NCI-H2107 treated with DMSO at 0.1 percent for 48 hours (cell line): ENCODE results near the gene PALM.
"Not testable (repeated sequence)": the region's sequence is repeated elsewhere in the genome, so short reads cannot be mapped to it uniquely, and the experiment has no call there.

Experiments used
- DNase-seq: peaks from one replicate; lab custom pipeline; 2025; ENCODE audit not compliant: unreplicated experiment; lab: John Stamatoyannopoulos, UW

PALM gene

DNA sequence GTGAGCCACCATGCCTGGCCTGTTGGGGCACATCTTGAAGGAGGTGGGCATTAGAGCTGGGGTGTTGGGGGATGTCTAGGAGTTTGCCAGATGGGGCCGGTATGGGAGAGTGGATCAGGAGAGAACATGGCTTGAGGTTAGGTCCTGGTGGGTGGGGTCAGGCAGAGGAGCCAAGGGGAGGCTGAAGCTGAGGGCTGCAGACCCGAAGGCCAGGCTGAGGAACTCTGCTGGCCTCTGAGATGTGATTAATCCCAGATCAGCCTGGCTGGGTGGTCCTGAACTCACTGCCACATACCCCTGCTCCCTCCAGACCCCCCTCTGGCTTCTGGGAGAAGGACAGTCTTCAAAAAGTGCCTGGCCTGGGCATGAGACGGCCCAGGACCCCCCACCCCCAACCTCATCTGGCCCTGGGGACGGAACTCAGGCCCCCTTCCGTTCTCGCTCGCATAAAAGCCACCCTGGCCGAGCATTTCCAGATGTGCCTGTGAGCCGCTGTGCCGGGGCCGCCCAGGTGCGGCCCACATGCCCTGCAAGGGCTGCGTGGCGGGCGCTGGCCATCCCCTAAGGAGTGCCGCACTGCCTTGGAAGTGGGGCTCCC, 29.8 kb upstream of the PALM start:
- no peak for DNase-seq

DNA sequence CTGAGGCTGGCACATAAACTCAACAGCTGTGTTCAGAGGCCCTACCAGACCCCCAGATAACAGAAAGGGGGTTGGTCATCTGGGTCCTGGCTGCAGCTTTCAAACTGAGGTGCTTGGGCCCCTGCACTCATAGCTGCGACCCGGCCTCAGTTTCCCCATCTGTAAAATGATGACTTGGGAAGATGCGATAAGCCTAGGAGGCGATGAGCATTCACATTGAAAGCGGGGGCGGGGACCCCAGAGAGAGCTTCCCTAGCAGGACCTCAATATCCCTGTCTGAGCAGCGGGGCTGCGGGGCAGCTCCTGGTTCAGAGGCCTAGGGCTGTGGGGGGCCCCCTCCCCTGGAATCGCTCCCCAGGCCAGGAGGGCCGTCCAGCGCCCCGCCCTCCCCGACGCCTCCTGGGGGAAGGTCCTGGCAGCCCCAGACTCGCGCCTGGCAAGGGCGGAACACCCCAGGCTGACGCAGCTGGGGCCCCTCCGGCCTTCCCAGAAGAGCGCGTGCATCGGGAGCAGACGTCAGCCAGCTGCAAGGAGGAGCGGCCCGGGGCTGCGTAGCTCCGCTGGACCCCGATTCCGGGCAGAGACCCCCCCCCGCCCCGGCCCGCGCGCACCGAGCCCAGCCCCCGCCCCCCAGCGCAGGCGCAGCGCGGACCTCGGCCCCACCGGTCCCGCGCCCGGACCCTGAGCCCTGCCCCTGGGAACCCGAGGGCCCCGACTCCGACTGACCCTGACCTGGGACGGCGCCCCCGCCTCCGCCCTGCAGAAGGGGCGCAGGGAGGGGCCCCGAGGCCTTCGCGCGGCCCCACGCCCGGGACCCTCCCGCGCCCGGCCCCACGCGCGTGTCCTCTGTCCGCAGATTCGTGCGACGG, 29.1 kb upstream of the PALM start:
- no peak for DNase-seq

DNA sequence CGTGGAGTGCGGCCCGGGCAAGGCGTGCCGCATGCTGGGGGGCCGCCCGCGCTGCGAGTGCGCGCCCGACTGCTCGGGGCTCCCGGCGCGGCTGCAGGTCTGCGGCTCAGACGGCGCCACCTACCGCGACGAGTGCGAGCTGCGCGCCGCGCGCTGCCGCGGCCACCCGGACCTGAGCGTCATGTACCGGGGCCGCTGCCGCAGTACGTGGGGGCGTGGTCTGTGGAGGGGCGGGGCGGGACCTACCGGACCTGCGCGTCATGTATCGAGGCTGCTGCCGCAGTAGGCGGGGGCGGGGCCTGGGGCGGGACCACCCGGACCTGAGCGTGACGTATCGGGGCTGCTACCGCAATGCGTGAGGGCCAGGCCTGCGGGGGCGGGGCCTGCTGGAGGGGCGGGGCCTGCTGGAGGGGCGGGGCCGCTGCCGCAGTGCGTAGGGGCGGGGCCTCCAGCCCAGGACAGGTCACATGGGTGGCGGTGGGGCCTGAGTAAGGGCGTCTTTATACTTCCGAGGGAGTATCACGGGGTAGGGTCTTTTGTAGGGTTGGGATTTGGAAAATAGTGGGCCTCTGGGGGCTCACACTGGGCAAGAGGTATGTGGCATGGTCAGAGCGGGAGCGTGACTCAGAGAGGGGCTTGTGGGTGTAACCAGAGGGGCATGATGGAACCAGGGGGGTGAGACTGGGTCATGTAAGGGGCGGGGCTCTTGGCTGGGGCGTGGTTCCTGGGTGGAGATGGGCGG, 28.3 kb upstream of the PALM start:
- peak; percentile 68 for DNase-seq

DNA sequence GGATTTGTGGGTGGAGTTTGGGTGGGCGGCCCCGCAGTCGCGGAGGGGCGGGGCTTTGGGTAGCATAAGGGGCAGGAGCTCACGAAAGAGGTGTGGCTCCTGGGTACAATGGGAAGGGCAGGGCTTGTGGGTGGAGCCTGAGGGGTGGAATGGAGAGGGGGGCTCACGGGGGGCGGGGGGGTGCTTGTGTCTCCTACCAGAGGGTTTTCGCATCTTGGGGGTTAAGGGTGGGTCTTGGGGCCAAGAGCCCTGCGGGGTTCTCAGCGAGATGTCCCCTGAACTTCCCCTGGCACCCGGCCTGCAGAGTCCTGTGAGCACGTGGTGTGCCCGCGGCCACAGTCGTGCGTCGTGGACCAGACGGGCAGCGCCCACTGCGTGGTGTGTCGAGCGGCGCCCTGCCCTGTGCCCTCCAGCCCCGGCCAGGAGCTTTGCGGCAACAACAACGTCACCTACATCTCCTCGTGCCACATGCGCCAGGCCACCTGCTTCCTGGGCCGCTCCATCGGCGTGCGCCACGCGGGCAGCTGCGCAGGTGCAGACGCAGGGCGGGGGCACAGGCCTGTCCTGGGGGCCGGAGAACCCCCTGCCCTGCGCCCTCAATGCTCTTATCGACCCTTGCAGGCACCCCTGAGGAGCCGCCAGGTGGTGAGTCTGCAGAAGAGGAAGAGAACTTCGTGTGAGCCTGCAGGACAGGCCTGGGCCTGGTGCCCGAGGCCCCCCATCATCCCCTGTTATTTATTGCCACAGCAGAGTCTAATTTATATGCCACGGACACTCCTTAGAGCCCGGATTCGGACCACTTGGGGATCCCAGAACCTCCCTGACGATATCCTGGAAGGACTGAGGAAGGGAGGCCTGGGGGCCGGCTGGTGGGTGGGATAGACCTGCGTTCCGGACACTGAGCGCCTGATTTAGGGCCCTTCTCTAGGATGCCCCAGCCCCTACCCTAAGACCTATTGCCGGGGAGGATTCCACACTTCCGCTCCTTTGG, 27.4 kb upstream of the PALM start:
- DNase-seq, result no peak

DNA sequence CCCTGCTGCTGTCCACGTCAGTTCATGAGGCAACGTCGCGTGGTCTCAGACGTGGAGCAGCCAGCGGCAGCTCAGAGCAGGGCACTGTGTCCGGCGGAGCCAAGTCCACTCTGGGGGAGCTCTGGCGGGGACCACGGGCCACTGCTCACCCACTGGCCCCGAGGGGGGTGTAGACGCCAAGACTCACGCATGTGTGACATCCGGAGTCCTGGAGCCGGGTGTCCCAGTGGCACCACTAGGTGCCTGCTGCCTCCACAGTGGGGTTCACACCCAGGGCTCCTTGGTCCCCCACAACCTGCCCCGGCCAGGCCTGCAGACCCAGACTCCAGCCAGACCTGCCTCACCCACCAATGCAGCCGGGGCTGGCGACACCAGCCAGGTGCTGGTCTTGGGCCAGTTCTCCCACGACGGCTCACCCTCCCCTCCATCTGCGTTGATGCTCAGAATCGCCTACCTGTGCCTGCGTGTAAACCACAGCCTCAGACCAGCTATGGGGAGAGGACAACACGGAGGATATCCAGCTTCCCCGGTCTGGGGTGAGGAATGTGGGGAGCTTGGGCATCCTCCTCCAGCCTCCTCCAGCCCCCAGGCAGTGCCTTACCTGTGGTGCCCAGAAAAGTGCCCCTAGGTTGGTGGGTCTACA, 25.9 kb upstream of the PALM start:
- DNase-seq, result no peak

DNA sequence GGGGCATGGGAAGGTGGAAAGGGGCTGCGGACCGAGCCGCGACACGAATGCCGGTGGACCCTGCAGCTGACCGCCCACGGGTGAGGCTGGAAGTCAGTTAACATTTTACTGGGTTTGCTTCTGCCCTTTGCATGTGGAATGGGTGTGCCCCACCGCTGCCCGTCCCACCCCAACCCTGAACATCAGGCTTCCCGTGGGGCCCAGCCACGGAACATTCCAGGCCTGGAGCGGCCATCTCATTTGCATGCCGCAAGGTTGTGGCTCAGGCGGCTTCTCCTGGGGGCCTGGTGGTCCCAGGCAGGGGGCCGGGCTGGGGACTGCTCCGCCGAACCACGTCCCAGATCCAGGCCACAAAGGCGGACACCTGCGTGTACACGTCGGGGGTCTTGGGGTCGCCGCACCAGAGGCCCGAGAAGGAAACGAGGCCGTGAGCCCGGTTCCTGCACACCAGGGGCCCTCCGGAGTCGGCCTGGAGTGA, 23.2 kb upstream of the PALM start:
- no peak for DNase-seq

DNA sequence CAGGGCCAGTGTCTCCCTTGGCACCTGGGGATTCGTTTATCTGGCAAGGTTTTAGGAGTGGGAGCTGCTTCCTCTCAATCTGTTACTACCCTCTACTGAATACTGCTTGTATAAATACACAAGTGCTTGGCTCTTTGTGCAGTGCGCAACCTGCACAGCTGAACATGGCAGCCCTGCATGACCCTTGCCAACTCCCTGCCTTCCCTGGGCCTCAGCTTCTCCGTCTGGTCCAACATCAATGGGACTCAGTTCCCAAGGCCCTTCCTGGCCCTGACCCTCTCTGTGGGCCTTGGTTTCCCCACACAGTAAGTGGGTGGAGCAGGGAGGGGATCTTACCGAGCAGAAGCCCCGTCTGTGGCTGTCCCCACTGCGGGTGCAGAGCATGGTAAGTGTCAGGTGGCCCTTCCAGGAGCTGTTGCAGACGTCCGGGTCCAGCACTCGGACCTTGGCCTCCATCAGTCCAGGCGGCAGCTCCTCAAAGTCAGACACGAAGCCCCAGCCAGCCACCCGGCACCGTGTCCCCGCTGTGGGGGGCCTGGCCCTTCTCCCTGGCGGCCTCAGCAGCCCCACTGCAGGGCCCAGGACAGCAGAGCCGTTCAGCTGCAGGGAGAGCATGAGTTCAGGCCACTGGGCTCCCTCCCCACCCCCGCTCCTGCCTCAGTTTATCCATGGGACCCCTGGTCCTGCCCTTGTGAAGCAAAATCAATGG, 22.0 kb upstream of the PALM start:
- no peak for DNase-seq

DNA sequence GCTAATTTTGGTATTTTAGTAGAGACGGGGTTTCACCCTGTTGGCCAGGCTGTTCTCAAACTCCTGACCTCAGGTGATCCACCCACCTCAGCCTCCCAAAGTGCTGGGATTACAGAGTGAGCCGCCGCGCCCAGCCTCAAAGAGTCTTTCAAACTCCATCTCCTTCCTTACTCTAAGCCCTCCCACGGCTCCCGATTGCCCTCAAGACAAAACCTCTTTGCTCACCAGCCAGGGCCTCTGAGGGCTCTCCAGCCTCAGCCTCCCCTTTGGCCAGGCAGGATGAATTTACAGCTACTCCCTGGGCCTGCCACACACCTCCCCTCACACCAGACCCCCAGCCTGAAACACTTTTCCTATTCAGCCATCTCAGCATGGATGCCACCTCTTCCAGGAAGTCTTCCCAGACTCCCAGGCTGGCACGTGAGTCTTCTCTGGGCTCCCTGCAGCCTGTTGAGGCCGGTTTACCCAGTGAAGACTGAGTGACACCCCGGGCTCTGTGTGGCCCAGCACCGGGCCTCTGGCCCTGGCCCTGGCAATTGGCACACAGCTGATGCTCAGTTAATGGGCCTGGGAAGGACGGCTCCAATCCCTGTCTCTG, 21.1 kb upstream of the PALM start:
- DNase-seq, result no peak

DNA sequence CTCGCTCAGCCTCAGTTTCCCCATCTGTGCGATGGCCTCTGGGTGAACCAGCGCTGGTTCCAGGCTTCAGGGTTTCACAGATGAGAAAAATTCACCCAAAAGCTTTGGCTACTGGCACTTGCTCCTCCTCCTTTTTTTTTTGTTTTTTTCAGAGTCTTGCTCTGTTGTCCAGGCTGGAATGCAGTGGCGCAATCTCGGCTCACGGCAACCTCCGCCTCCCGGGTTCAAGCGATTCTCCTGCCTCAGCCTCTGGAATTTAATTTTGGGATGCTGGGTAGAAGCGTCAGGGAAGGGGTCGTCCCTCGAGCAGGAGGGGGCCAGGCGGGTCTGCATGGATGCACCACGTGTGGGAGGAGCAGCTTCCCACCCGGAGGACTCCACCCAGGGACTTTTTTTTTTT, 20.5 kb upstream of the PALM start:
- DNase-seq, result no peak

DNA sequence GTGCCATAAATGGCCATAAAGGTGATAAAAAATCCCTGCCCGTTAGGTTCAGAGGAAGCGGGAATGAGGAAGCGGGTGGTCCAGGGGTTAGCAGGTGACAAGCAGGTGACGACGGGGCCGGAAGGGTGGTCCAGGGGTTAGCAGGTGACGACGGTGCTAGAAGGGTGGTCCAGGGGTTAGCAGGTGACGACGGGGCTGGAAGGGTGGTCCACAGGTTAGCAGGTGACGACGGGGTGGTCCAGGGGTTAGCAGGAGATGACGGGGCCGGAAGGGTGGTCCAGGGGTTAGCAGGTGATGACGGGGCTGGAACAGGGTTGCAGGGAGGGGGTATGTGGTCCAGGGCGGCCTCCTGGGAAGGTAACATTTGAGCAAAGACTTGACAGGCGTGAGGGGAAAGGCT, 19.7 kb upstream of the PALM start:
- no peak for DNase-seq

DNA sequence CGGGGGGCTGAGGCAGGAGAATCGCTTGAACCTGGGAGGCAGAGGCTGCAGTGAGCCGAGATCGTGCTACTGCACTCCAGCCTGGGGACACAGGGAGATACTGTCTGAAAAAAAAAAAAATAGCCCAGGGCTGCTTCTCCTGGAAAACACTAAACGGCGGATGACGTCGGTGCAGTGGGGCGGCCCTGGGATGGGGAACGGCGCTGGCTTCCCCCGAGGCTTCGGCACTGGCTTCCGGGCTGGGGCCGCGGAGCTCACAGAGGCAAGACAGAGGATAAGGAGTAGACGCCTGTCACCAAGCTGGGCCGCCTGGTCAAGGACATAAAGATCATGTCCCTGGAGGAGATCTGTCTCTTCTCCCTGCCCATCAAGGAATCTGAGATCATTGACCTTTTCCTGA, 18.5 kb upstream of the PALM start:
- DNase-seq, result no peak

DNA sequence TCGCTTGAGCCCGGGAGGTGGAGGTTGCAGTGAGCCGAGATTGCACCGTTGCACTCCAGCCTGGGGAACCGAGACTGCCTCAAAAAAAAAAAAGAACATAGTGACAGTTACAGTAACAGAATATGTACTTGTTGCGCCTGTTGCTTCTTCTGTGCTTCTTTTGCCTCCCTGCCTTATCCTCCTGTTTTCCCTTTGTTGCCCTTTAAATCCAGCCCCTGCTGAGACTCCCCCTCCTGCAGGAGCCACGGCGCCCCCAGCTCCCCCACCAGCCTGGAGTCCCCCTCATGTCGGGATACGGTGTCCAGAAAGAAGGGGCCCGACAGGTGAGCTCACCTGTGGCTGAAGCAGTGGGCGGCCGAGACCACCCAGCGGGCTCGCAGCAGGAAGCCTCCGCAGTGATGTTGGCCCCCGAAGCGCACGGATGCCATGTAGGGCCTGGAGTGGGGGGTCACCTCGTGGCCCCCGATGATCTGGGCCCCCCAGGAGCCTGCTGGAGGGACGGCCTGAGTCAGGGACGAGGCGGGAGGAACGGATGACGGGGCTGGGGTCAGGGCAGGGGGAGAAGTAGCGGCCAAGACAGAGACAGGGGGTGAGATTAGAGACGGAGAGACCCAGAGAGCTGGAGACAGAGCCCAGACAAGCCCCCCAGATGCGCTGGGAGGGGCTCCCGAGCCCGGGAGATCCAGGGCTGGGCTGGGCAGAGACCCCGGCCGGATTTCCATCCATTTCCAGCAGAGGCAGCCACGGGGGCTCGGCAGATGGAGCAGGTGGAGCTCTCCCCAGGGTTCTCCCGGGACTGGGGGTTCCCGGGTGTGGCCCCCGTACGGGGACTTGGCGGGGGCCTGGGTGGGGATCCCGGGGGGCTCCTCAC, 14.0 kb upstream of the PALM start:
- DNase-seq, result no peak

DNA sequence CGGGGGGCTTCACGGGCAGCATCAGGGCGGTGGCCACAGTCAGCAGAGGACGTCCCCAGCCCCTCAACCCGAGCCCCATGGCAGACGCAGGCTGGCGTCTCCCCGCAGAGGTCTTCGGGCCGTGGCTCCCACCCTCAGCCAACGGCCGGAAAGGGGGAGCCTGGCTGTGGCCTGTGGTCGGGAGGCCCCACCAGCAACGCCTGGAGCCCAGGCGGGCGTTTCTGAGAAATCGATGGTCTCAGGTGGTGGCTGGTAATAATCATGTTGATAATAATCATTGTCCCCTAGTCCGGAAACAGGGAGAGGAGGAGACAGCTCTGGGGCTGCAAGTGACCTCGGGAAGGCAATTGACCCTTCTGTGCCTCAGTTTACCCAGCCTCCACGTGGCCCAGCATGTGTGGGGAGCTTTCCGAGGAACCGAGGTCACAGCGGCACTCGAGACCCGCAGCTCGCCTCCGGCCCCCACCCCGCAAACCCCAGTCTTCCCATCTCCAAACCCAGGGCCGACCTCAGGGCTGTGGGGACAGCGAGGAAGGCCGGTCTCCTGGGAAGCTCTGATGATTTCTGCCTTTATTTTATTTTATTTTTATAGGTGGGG, 13.3 kb upstream of the PALM start, which contains the start of gene PRSS57:
TSS of gene PRSS57 (minus strand) at position 101 of the 598 bp plus-strand sequence. CDS start at position 79, 22 bp downstream.
- no peak for DNase-seq

DNA sequence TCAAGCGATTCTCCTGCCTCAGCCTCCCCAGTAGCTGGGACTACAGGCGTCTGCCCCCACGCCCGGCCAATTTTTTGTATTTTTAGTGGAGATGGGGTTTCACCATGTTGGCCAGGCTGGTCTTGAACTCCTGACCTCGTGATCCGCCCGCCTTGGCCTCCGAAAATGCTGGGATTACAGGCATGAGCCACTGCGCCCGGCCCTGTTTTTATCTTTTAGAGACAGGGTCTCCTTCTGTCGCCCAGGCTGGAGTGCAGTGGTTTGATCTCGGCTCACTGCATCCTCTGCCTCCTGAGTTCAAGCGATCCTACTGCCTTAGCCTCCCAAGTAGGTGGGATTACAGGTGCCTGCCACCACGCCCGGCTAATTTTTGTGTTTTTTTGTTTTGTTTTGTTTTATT, 10.2 kb upstream of the PALM start:
- DNase-seq, result not testable (repeated sequence)

DNA sequence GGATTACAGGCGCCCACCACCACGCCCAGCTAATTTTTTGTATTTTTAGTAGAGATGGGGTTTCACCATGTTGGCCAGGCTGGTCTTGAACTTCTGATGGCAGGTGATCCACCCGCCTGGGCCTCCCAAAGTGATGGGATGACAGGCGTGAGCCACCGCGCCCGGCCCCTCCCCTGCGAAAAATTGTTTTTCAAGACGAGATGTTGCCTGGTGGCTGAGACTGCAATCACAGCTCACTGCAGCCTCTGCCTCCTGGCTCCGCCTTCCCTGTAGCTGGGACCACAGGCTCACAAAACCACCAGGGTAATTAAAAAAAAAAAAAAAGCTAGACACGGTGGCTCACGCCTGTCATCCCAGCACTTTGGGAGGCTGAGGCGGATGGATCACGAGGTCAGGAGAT, 8.8 kb upstream of the PALM start:
- not testable (repeated sequence) for DNase-seq

DNA sequence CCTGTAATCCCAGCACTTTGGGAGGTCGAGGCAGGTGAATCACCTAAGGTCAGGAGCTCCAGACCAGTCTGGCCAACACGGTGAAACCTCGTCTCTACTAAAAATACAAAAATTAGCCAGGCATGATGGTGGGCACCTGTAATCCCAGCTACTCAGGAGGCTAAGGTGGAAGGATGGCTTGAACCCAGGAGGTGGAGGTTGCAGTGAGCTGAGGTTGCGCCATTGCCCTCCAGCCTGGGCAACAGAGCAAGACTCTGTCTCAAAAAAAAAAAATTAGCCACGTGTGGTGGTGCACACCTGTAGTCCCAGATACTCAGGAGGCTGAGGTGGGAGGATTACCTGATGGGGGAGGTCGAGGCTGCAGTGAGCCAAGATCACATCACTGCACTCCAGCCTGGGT, 5.9 kb upstream of the PALM start:
- DNase-seq, result not testable (repeated sequence)

DNA sequence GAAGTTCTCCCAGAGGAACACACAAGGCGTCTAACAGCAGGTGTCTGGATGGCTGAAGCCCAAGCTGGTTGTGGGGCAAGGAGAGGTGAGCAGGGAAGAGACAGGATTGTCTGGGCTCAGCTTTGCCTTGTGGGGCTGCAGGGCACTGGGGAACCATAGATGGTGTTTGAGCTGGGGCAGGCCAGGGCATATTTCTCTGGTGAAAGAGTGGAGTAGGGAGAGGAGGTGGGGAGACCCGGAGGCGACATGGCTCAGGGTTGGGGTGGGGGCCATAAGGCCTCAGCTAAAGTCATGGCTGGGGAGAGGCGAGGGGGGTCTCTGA, 5.4 kb upstream of the PALM start:
- no peak for DNase-seq
